Esophagus squamous epithelium (tissue), 5 donors: ENCODE data around the gene MROH2A. TPM values are rescaled to one million over a fixed set of nuclear protein-coding genes. Genes with fewer than 3 reads are reported as not detected.

Experiments used
- DNase-seq: peaks from one replicate; lab custom pipeline; 2025; lab: John Stamatoyannopoulos, UW
- H3K27ac ChIP-seq, 4 donors: fragments of 200-600 bp; sonication (generic); one replicate each; pipeline ENCODE4 v1.5.1; 2016 to 2019; ENCODE audit warnings: mild to moderate bottlenecking in 1 of 4
- H3K27me3 ChIP-seq, 4 donors: fragments of 200-600 bp; sonication (generic); 1 replicate in 3 of 4; 2 replicates in 1 of 4; pipeline versions ENCODE4 v1.5.1 to v1.6.0; 2017 to 2021; ENCODE audit warnings: antibody characterized with exemption in 1 of 4
- H3K36me3 ChIP-seq, 3 donors: fragments of 200-600 bp; sonication (generic); one replicate each; pipeline ENCODE4 v1.5.1; 2016 to 2019
- H3K4me1 ChIP-seq, 3 donors: fragments of 200-600 bp; sonication (generic); one replicate each; pipeline ENCODE4 v1.5.1; 2017 to 2019
- H3K4me3 ChIP-seq, 4 donors: fragments of 200-600 bp; sonication (generic); 1 replicate in 3 of 4; 2 replicates in 1 of 4; pipeline ENCODE4 v1.5.1; 2016 to 2019; ENCODE audit warnings: mild to moderate bottlenecking in 2 of 4, moderate library complexity in 1 of 4
- H3K9me3 ChIP-seq, 3 donors: fragments of 200-600 bp; sonication (generic); one replicate each; pipeline ENCODE4 v1.5.1; 2016 to 2019
- POLR2A ChIP-seq, 4 donors: fragments of 450-650 bp; IDR thresholded peaks; one replicate each; pipeline ENCODE4 v1.6.1; 2017; ENCODE audit warnings: antibody characterized with exemption in 4 of 4, mild to moderate bottlenecking in 4 of 4, moderate library complexity in 3 of 4
- WGBS, 2 donors: methylation state at CpG; one replicate each; pipeline ENCODE4 v1.1.5; 2018; 5-methylcytosine and 5-hydroxymethylcytosine counted together
- intact Hi-C: fragments of 100-400 bp; cut with DNase I; formaldehyde crosslinking; loops from one replicate; pipeline ENCODE4 v1.15.0; 2022
- total RNA-seq, 4 donors: library from RNA; depleted of rRNA; stranded (reverse); fragments of >200 nt; gene quantifications; one replicate each; pipeline ENCODE4 v1.1.0, GENCODE V29; 2016
- TF ChIP-seq, protein P1 (sequence below), 6 experiments: fragments of 450-650 bp in 4 of 6; fragments of 200-600 bp in 2 of 6; sonication (generic) in 2 of 6; IDR thresholded peaks; one replicate each; pipeline ENCODE4 v1.5.1; 2016 to 2019; ENCODE audit warnings: antibody characterized with exemption in 6 of 6, mild to moderate bottlenecking in 4 of 6, moderate library complexity in 4 of 6
- donor health status: DM: yes; HTN: yes; CAD: no.

The MROH2A gene
- total RNA-seq, 4 donors from 2014 or later, result under 0.01 to 2.1 (median 0.57) TPM

DNA sequence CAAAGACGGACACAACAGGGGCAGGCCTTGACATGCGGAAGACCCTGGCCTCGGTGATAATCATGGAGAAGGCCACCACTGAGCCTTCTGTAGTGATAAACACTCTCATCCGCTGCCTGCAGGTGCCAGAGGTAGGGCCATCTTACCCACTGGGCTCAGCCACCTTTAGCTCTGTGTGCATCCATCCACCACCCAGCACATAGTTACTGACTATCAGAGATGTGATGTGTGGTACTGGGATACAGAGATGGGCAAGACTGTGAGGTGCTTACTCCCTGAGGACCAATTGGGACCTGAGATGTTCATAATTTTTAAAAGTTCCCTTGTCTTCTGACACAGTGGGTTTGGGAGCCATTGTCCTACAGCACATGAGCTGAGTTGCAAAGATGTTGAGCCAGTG, 1.6 kb downstream of the MROH2A start:
- no peak for DNase-seq
- peaks cover 0 to 9% (median 0%) of the 10 kb centered on the region in 4 donors for H3K27me3 ChIP-seq
- H3K27ac ChIP-seq, result no peak overlapping the region
- intact Hi-C loops, result no loop called here
- H3K4me3 ChIP-seq, result no peak overlapping the region
- no peak for TF ChIP-seq POLR2A (IDR thresholded peaks at IDR 0.05)
- TF ChIP-seq, protein P1, sequence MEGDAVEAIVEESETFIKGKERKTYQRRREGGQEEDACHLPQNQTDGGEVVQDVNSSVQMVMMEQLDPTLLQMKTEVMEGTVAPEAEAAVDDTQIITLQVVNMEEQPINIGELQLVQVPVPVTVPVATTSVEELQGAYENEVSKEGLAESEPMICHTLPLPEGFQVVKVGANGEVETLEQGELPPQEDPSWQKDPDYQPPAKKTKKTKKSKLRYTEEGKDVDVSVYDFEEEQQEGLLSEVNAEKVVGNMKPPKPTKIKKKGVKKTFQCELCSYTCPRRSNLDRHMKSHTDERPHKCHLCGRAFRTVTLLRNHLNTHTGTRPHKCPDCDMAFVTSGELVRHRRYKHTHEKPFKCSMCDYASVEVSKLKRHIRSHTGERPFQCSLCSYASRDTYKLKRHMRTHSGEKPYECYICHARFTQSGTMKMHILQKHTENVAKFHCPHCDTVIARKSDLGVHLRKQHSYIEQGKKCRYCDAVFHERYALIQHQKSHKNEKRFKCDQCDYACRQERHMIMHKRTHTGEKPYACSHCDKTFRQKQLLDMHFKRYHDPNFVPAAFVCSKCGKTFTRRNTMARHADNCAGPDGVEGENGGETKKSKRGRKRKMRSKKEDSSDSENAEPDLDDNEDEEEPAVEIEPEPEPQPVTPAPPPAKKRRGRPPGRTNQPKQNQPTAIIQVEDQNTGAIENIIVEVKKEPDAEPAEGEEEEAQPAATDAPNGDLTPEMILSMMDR (IDR thresholded peaks at IDR 0.05), result no peak
- no peaks in the 10 kb centered on the region for H3K4me1 ChIP-seq
- peaks cover 0 to 20% (median 0%) of the 10 kb centered on the region in 3 donors for H3K9me3 ChIP-seq
- peaks cover 0 to 5% (median 0%) of the 10 kb centered on the region in 3 donors for H3K36me3 ChIP-seq
- whole genome bisulfite sequencing, 2 donors, result 90% methylated on average over 2 of the region's 4 CpGs; no CpG with 5 or more reads in 1 of the 2 donors

DNA sequence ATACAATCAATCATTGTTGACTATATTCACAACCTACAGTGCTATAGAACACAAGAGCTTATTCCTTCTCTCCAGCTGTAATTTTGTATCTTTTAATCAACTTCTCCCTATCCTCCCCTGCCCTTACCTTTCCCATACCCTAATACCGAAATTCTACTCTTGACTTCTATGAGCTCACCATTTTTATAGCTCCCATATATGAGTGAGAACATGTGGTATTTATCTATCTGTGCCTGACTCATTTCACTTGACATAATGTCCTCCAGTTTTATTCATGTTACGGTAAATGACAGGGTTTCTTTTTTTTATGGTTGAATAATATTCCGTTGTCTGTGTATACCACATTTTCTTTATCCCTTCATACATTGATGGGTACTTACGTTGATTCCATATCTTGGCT, 2.6 kb downstream of the MROH2A start:
- peaks cover 0 to 11% (median 0%) of the 10 kb centered on the region in 4 donors for H3K27me3 ChIP-seq
- no peaks in the 10 kb centered on the region for H3K36me3 ChIP-seq
- TF ChIP-seq, protein P1 (IDR thresholded peaks at IDR 0.05), result no peak
- TF ChIP-seq POLR2A (IDR thresholded peaks at IDR 0.05), result no peak
- no peaks in the 10 kb centered on the region for H3K4me1 ChIP-seq
- intact Hi-C loops, result no loop called here
- no peak overlapping the region for H3K27ac ChIP-seq
- H3K4me3 ChIP-seq, result no peak overlapping the region
- DNase-seq, result no peak
- peaks cover 0 to 12% (median 0%) of the 10 kb centered on the region in 3 donors for H3K9me3 ChIP-seq
- WGBS, 2 donors, result 84 to 92% methylated on average over 4 of the region's 4 CpGs

DNA sequence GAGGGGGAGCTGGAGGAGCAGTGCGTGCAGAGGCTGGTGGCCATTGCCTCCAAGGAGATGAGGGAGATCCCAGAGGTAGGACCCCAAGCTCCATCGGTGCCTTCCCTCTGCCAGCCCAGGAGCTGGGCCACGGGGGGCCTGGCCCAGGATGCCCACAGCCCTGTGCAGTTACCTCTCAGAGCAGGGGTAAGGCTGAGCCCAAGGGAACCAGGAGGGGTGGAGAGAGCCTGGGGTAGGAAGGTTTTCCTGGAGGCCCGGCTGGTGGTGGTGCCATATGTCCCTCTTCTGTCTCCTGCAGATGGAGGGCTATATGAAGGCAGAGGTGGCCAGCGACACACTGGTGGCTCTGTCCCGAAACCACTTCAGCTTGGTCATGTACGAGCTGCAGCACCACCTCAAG, 11.4 kb downstream of the MROH2A start:
- intact Hi-C loops, result no loop called here
- TF ChIP-seq, protein P1 (IDR thresholded peaks at IDR 0.05), result no peak
- no peak for TF ChIP-seq POLR2A (IDR thresholded peaks at IDR 0.05)
- DNase-seq, result no peak

DNA sequence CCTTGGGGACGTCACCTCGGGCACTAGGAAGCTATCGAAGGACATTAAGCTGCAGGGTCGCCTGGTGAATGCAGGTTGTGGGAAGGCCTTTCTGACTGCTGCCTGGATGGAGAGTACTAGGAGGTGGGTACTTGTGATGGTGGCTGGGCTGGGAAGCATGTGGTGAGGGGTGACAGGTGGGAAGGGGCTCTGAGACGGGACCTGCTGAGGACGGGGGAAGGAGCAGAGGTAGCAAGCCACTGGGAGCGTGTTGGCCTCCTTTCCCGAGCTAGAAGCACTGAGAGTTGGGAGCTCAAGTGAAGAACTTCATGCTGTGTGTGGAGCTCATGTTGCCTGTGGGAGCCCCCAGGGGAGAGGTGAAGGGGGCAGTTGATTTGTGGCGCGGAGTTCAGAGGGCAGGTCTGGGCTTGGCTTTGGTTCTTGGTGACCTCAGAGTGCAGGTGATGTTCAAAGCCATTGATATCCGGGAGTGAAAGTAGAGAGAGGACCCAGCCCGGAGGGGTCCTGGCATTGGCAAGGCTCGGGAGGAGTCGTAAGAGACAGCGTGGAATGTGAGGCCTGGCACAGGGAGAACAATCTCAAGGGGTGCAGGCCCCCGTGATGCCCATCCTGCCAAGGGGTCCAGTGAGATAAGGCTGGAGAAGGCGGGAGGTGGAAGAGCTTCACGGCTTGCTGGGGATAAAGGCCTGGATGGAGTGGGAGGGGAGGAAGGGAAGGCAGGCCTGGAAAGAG, 13.2 kb downstream of the MROH2A start:
- no peaks in the 10 kb centered on the region for H3K9me3 ChIP-seq
- WGBS, 2 donors, result 77 to 79% methylated on average over 18 of the region's 18 CpGs
- intact Hi-C loops, result no loop called here
- no peak for DNase-seq
- TF ChIP-seq, protein P1 (IDR thresholded peaks at IDR 0.05), result no peak
- TF ChIP-seq POLR2A (IDR thresholded peaks at IDR 0.05), result no peak
- no peaks in the 10 kb centered on the region for H3K36me3 ChIP-seq
- H3K4me1 ChIP-seq, result no peaks in the 10 kb centered on the region
- H3K27ac ChIP-seq, result no peak overlapping the region
- H3K4me3 ChIP-seq, result no peak overlapping the region
- H3K27me3 ChIP-seq, result no peaks in the 10 kb centered on the region

More for the DNA sequence above, 11.4 kb downstream of the MROH2A start:
- Histone ChIP-seq H3K9me3 (no peaks in the 10 kb centered on the region), H3K27ac (no peak overlapping the region), H3K4me1 (no peaks in the 10 kb centered on the region), H3K36me3 (no peaks in the 10 kb centered on the region), H3K4me3 (no peak overlapping the region), H3K27me3 (peaks cover 0 to 4% (median 0%) of the 10 kb centered on the region in 4 donors)
- 91 to 95% methylated on average over 5 to 6 of the region's 7 CpGs for WGBS, 2 donors

DNA sequence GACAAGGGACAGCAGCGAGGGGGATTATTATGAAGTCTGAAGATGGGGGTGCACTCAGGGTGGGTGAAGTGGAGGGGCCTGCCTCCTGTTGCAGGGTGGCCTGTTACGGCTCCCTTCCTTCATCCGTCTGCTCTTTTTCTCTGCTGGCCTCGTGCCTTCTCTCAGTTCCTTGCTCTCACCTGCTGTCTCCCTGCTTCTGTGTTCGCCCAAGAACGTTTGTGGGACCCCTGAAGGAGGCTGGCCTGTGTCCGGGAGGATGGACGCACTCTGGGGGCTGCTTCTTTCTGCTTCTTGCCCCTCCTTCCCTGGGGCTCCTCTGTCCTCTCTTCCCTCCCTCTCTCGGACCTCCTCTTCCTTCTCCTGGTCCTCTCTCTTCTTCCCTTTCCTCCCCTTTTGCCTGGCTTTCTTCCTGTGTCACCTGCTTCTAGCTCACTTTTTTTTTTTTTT, 13.8 kb downstream of the MROH2A start:
- intact Hi-C loops, result no loop called here
- no peak for DNase-seq
- WGBS, 2 donors, result 74 to 79% methylated on average over 9 of the region's 9 CpGs
- no peak overlapping the region for H3K4me3 ChIP-seq
- no peaks in the 10 kb centered on the region for H3K36me3 ChIP-seq
- H3K9me3 ChIP-seq, result no peaks in the 10 kb centered on the region
- H3K27ac ChIP-seq, result no peak overlapping the region
- no peaks in the 10 kb centered on the region for H3K27me3 ChIP-seq
- no peak for TF ChIP-seq POLR2A (IDR thresholded peaks at IDR 0.05)
- TF ChIP-seq, protein P1 (IDR thresholded peaks at IDR 0.05), result no peak
- no peaks in the 10 kb centered on the region for H3K4me1 ChIP-seq
